ENCODE measurements around the gene OSMR. TPM values are rescaled to one million over a fixed set of nuclear protein-coding genes. Genes with fewer than 3 reads are reported as not detected.
"Not testable (repeated sequence)": the region's sequence is repeated elsewhere in the genome, so short reads cannot be mapped to it uniquely, and the experiment has no call there.

Gene OSMR
- total and polyA plus RNA-seq, 5 experiments from 2014 or later = 0.13 to 0.18 TPM; not detected in 3

- Mint-ChIP-seq H3K36me3 (no peaks in the 10 kb centered on the region), H3K4me3 (no peak overlapping the region), H3K4me1 (no peaks in the 10 kb centered on the region), H3K27me3 (peaks cover 22 to 47% (median 29%) of the 10 kb centered on the region in 5 donors), H3K9me3 (no peaks in the 10 kb centered on the region), H3K27ac (no peak overlapping the region)
- no peak for ATAC-seq
- DNase-seq = no peak
- POLR2A ChIA-PET = no interaction called here
These were observed 7.9 kb upstream of the OSMR start for GRCh38 chr5:38837932-38838331.

GRCh38 chr5:38843665-38844064 lies 2.1 kb upstream of the OSMR start:
- POLR2A ChIA-PET = no interaction called here
- no peak for ATAC-seq
- no peak for DNase-seq
- H3K4me3 Mint-ChIP-seq = no peak overlapping the region
- H3K9me3 Mint-ChIP-seq = peaks cover 0 to 4% (median 0%) of the 10 kb centered on the region in 9 donors
- no peak overlapping the region for H3K27ac Mint-ChIP-seq
- peaks cover 4 to 14% (median 8%) of the 10 kb centered on the region in 4 donors for H3K4me1 Mint-ChIP-seq
- peaks cover 29 to 79% (median 57%) of the 10 kb centered on the region in 5 donors for H3K27me3 Mint-ChIP-seq
- H3K36me3 Mint-ChIP-seq = peaks cover 0 to 5% (median 1%) of the 10 kb centered on the region in 3 donors

- H3K4me3 Mint-ChIP-seq = peak overlapping the region; percentile 28 to 85 (median 64)
- DNase-seq (no peak), ATAC-seq (no peak)
- peaks cover 0 to 17% (median 1%) of the 10 kb centered on the region in 9 donors for H3K9me3 Mint-ChIP-seq
- POLR2A ChIA-PET = no interaction called here
- peaks cover 4 to 14% (median 8%) of the 10 kb centered on the region in 4 donors for H3K4me1 Mint-ChIP-seq
- H3K36me3 Mint-ChIP-seq = peaks cover 0 to 5% (median 1%) of the 10 kb centered on the region in 3 donors
- no peak overlapping the region for H3K27ac Mint-ChIP-seq
- H3K27me3 Mint-ChIP-seq = peaks cover 35 to 81% (median 57%) of the 10 kb centered on the region in 5 donors
These were observed 683 bp downstream of the OSMR start for GRCh38 chr5:38846379-38847011.

GRCh38 chr5:38847559-38848347 lies 1.9 kb downstream of the OSMR start:
- Mint-ChIP-seq H3K4me3 (peak overlapping the region in 2 of 10 donors; percentile 8 to 45), H3K27ac (peak overlapping the region in 1 of 10 donors; percentile 63), H3K27me3 (peaks cover 32 to 72% (median 50%) of the 10 kb centered on the region in 5 donors), H3K9me3 (peaks cover 0 to 28% (median 9%) of the 10 kb centered on the region in 9 donors), H3K36me3 (peaks cover 0 to 5% (median 1%) of the 10 kb centered on the region in 3 donors), H3K4me1 (peaks cover 4 to 14% (median 8%) of the 10 kb centered on the region in 4 donors)
- DNase-seq = no peak
- POLR2A ChIA-PET = no interaction called here
- ATAC-seq = no peak

GRCh38 chr5:38848637-38849036 lies 2.8 kb downstream of the OSMR start:
- Mint-ChIP-seq H3K27ac (no peak overlapping the region), H3K36me3 (peaks cover 0 to 5% (median 1%) of the 10 kb centered on the region in 3 donors), H3K27me3 (peaks cover 30 to 66% (median 44%) of the 10 kb centered on the region in 5 donors), H3K9me3 (peaks cover 0 to 28% (median 9%) of the 10 kb centered on the region in 9 donors), H3K4me3 (no peak overlapping the region), H3K4me1 (peaks cover 4 to 14% (median 8%) of the 10 kb centered on the region in 4 donors)
- no peak for ATAC-seq
- DNase-seq = no peak
- POLR2A ChIA-PET = no interaction called here

- DNase-seq, POLR2A ChIA-PET, H3K27ac Mint-ChIP-seq, H3K36me3 Mint-ChIP-seq, ATAC-seq, H3K4me1 Mint-ChIP-seq, H3K4me3 Mint-ChIP-seq: not testable (repeated sequence)
- Mint-ChIP-seq H3K27me3 (peaks cover 26 to 56% (median 32%) of the 10 kb centered on the region in 5 donors), H3K9me3 (peaks cover 0 to 24% (median 9%) of the 10 kb centered on the region in 9 donors)
These were observed 5.8 kb downstream of the OSMR start for GRCh38 chr5:38851640-38852039.

- H3K36me3 Mint-ChIP-seq = no peaks in the 10 kb centered on the region
- DNase-seq (no peak), ATAC-seq (no peak)
- peaks cover 15 to 45% (median 29%) of the 10 kb centered on the region in 5 donors for H3K27me3 Mint-ChIP-seq
- H3K9me3 Mint-ChIP-seq = peaks cover 0 to 24% (median 9%) of the 10 kb centered on the region in 9 donors
- H3K27ac Mint-ChIP-seq = no peak overlapping the region
- H3K4me3 Mint-ChIP-seq = no peak overlapping the region
- POLR2A ChIA-PET = no interaction called here
- peaks cover 0 to 4% (median 0%) of the 10 kb centered on the region in 4 donors for H3K4me1 Mint-ChIP-seq
These were observed 8.1 kb downstream of the OSMR start for GRCh38 chr5:38853753-38854470.

- H3K36me3 Mint-ChIP-seq = no peaks in the 10 kb centered on the region
- H3K27ac Mint-ChIP-seq = no peak overlapping the region
- H3K9me3 Mint-ChIP-seq = peaks cover 0 to 31% (median 12%) of the 10 kb centered on the region in 9 donors
- no peak overlapping the region for H3K4me3 Mint-ChIP-seq
- peaks cover 0 to 4% (median 0%) of the 10 kb centered on the region in 4 donors for H3K4me1 Mint-ChIP-seq
- no peak for ATAC-seq
- POLR2A ChIA-PET = no interaction called here
- peaks cover 16 to 48% (median 27%) of the 10 kb centered on the region in 5 donors for H3K27me3 Mint-ChIP-seq
- no peak for DNase-seq
These were observed 9.1 kb downstream of the OSMR start for GRCh38 chr5:38854907-38855306.

GRCh38 chr5:38856660-38857059 lies 10.8 kb downstream of the OSMR start:
- Mint-ChIP-seq H3K4me1 (peaks cover 0 to 4% (median 0%) of the 10 kb centered on the region in 4 donors), H3K36me3 (no peaks in the 10 kb centered on the region), H3K9me3 (peaks cover 0 to 23% (median 9%) of the 10 kb centered on the region in 9 donors), H3K27me3 (peaks cover 14 to 32% (median 25%) of the 10 kb centered on the region in 5 donors), H3K27ac (no peak overlapping the region), H3K4me3 (no peak overlapping the region)
- POLR2A ChIA-PET = no interaction called here
- DNase-seq (no peak), ATAC-seq (no peak)

GRCh38 chr5:38858839-38859238 lies 13.0 kb downstream of the OSMR start:
- Mint-ChIP-seq H3K9me3 (peaks cover 0 to 20% (median 8%) of the 10 kb centered on the region in 9 donors), H3K4me1 (peaks cover 0 to 4% (median 0%) of the 10 kb centered on the region in 4 donors), H3K27me3 (peaks cover 14 to 32% (median 21%) of the 10 kb centered on the region in 5 donors), H3K36me3 (peaks cover 0 to 4% (median 0%) of the 10 kb centered on the region in 3 donors), H3K27ac (no peak overlapping the region), H3K4me3 (no peak overlapping the region)
- POLR2A ChIA-PET = no interaction called here
- DNase-seq = no peak
- ATAC-seq = no peak

- peaks cover 12 to 21% (median 13%) of the 10 kb centered on the region in 5 donors for H3K27me3 Mint-ChIP-seq
- H3K27ac Mint-ChIP-seq, H3K4me3 Mint-ChIP-seq, POLR2A ChIA-PET, ATAC-seq, DNase-seq, H3K4me1 Mint-ChIP-seq: not testable (repeated sequence)
- peaks cover 10 to 45% (median 25%) of the 10 kb centered on the region in 9 donors for H3K9me3 Mint-ChIP-seq
- H3K36me3 Mint-ChIP-seq = peaks cover 0 to 20% (median 0%) of the 10 kb centered on the region in 3 donors
These were observed 16.4 kb downstream of the OSMR start for GRCh38 chr5:38861986-38862770.

Data from naive thymus-derived CD8-positive, alpha-beta T cell (primary cell).